Measurements from ENCODE around the gene MUC6.

DNA sequence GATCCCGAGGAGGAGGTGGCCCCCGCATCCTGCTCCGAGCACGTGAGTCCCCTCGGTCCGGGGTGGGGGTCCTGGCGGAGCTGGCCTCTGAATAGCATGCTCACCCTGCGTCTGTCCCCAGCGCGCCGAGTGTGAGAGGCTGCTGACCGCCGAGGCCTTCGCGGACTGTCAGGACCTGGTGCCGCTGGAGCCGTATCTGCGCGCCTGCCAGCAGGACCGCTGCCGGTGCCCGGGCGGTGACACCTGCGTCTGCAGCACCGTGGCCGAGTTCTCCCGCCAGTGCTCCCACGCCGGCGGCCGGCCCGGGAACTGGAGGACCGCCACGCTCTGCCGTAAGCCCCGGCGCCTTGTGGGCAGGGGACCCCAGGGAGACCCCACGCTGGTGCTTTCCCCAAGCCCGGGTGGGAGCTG is 41.7 kb upstream of the MUC6 start:
- TF ChIP-seq, protein P1, sequence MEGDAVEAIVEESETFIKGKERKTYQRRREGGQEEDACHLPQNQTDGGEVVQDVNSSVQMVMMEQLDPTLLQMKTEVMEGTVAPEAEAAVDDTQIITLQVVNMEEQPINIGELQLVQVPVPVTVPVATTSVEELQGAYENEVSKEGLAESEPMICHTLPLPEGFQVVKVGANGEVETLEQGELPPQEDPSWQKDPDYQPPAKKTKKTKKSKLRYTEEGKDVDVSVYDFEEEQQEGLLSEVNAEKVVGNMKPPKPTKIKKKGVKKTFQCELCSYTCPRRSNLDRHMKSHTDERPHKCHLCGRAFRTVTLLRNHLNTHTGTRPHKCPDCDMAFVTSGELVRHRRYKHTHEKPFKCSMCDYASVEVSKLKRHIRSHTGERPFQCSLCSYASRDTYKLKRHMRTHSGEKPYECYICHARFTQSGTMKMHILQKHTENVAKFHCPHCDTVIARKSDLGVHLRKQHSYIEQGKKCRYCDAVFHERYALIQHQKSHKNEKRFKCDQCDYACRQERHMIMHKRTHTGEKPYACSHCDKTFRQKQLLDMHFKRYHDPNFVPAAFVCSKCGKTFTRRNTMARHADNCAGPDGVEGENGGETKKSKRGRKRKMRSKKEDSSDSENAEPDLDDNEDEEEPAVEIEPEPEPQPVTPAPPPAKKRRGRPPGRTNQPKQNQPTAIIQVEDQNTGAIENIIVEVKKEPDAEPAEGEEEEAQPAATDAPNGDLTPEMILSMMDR (IDR thresholded peaks at IDR 0.05 in 4 of 5, conservative IDR thresholded peaks at IDR 0.05 in 1 of 5): no peak
- no peak for TF ChIP-seq POLR2A (IDR thresholded peaks at IDR 0.05)
